HG03442 (cell line): ENCODE measurements around the gene HDGFL2.

ENCODE experiments used
- ATAC-seq: cut with Tn5 transposase; IDR thresholded peaks from one replicate; pipeline ENCODE4 v1.9.1; 2021; ENCODE audit warnings: mild to moderate bottlenecking, moderate library complexity; ENCODE audit not compliant: unreplicated experiment

HDGFL2 gene

DNA sequence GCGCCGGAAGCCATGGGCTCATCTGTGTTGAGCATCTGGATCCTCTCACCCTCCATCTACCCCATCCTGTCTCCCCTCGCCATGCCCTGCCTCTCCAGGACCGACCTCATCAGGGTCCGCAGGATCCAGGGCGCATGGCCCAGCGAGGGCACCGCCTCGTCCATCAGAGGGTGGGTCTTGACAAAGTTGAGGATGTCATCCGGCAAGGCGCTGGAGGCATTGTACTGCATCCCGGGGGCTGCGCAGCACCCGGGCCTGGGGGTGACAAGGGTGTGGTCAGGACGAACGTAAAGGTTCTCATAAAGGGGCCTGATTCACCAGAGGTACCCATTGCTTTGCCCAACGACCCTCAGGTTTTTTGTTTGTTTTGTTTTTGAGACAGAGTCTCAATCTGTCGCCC lies 77.9 kb downstream of the HDGFL2 start:
- ATAC-seq: no peak

DNA sequence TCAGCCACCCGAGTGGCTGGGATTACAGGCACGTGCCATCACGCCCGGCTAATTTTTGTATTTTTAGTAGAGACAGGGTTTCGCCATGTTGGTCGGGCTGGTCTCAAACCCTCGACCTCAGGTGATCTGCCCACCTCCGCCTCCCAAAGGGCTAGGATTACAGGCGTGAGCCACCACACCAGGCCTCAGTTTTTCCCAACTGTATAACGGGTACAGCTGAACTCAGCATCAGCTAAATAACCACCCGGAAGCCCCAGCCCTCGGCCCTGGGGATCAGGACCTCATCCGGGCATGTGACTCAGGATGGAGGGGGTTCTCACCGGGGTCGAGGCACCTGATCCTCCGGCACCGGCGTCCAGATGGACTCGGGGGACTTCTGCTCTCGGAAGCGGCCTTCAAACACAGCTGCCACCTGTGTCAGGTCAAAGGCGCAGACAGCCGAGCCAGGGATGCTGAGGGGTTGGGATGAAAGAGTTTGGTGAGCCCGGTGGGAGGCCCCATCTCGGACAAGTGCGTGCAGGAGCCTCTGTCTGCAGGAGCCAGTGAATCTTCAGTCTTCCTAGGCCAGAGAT lies 78.5 kb downstream of the HDGFL2 start:
- ATAC-seq: no peak
